H4 (cell line): Measurements from ENCODE around the gene TRIM9. TPM values are rescaled to one million over a fixed set of nuclear protein-coding genes. Genes with fewer than 3 reads are reported as not detected.
"Not testable (repeated sequence)": the region's sequence is repeated elsewhere in the genome, so short reads cannot be mapped to it uniquely, and the experiment has no call there.

Experiments used
- DNase-seq: peaks from one replicate; pipeline ENCODE4 v3.0.0-alpha.2; 2015; ENCODE audit warnings: low spot score
- total RNA-seq: library from RNA; depleted of rRNA; stranded (reverse); fragments of >200 nt; shearing (Covaris generic); gene quantifications from 2 replicates; pipeline ENCODE4 v1.2.3, GENCODE V29; 2014

The TRIM9 gene
- total RNA-seq, 1 experiment from 2014 or later = 0.48 TPM

DNA sequence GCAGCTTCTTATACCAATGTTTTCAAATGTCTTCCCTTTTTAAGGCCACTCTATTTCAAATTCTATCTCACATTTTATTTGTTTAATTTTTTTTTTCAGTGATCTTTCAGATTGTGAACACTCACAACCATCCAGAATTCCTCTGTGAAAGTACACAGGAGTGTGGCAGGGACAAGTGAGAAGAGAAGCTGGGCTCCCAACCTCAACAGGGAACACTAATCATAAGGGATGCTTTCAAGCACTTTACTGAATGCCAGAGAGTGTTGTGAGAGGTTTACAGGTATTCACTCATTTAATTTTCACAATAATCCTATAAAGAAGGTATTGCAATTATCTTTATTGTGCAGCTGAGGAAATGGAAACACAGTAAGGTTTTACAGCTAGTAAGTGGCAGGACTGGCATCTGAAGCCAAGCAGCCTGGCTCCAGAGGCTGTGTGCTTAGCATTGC is 90.5 kb downstream of the TRIM9 start:
- peak; percentile 59 for DNase-seq

DNA sequence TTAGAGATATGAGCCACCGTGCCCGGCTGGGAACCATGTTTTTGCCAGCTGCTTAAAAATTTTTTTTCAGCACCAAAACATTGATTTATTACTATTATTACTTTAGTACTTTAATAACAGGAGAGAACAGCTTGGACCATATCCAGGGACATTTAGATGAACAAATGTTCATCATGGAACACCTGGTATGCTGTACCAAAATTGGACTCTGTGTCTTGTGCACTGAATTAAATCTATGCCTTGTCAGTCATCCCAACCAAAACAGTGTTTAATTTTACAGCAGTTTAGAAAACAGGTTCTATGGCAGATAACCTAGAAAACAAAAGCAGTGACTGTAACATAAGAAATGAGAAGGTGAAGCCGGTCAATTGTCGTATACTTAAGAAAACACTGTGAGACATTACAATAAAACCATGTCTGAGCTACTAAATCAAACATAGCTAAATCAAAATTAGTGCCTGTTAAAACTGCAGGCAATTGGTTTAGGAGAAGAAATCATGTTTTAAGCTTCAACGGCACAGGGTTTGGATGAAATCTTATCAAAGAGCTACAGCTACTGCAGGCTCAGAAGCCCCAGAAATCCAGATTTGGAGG is 92.4 kb downstream of the TRIM9 start:
- DNase-seq = no peak

DNA sequence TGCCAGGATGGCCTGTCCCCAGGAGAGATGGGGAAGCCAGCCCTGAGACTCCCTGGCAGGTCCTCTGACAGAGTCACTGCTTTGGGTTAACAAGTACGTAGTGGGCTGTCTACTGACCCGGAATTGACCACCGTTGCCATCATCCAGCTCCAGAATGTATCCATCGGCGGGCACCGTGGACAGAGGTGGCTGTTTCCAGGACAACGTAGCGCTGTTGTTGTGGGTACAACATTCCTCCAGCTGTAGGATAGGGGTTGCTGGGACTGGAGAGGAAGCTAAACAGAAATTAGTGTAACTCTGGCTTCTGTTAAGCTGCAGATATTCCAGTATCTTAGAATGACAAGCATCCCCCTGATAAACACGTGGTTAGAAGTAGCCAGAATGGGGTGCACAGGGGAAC is 94.3 kb downstream of the TRIM9 start:
- no peak for DNase-seq

DNA sequence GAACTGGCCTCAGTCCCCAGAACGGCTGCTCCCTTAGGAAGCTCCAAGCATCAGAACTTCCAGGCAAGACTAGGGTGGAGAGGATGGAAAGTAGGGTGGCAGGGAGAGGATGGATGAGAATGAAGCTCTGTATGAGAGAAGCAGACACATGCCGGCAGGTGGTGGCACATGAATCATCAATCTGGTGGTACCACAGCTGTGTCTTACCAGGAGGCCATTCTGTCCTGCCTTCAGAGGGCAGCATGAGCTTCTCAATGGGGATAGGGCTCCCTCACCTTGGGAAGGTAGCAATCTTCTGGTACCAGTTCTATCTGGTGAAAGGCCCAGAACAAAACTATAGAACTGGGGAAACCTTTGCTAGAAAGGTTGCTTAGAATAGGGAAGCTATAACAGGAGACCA is 95.2 kb downstream of the TRIM9 start:
- no peak for DNase-seq

DNA sequence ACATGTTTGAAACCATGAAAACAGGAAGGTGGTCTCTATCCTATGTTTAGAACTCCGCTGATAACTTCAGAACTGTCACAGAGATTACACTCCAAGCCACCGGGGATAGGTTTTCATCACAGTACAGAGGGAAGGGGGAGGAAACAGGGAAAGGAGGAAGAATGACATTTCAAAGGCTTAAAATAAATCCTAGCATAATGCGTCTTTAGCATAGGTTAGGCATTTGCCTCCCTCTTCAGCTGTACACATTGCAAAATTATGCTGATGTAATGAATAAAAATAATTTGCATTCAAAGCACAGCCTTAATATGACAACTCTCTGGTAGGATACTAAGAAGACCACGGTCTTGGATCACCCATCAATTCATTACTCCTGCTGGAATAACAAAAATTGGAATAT is 96.3 kb downstream of the TRIM9 start:
- no peak for DNase-seq

DNA sequence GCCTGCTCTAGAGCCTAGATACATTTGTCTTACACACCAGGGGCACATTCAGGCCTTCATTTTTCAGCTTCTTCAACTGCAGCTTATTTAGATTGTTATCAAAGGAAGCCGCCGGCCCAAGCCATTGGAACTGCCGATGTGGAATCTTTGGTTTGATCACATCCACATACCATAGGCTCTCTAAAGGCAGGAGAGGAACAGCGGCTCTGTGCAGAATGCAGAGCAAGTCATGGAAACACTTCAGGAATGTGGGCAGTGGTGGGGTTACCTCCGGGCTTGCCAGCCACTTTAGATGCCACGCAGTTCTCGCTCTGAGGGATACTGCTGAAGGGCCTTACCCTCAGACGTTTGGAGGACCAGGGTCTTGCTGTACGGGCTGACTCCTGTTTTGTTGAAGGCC is 97.2 kb downstream of the TRIM9 start:
- DNase-seq = no peak

DNA sequence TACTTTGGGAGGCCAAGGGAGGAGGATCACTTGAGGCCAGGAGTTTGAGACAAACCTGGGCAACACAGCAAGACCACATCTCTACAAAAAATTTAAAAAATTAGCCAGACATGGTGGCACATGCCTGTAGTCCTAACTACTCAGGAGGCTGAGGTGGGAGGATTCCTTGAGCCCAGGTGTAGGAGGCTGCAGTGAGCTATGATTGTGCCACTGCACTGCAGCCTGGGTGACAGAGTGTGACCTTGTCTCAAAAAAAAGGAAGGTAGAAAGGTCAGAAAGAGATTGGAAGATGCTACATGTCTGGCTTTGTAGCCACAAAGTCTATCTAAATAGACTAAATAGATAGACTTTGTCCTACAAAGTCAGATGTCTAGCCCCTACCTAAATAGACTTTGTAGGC is 100.7 kb downstream of the TRIM9 start:
- not testable (repeated sequence) for DNase-seq

DNA sequence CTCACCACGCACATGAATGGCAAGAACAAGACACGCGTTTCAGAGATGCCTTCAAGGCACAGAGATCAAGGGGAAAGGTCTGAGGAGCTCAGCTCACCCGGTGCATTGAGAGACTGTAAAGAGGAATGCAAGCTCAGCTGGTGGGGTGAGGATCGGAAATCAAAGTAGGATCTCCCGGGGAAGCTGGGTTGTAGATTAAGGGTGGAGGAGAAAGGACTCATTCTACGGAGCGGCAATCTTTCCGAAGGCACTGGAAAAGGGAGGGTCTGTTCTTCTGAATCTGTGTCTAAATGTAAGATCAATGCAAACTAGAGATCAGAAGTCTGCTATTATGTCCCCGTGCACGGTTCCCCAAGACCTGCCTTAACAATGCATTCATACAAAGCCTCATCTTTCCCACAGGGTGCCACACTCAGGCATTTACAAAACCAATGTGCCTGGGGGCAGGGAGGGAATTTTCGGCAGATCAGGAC is 109.0 kb downstream of the TRIM9 start:
- DNase-seq = no peak

DNA sequence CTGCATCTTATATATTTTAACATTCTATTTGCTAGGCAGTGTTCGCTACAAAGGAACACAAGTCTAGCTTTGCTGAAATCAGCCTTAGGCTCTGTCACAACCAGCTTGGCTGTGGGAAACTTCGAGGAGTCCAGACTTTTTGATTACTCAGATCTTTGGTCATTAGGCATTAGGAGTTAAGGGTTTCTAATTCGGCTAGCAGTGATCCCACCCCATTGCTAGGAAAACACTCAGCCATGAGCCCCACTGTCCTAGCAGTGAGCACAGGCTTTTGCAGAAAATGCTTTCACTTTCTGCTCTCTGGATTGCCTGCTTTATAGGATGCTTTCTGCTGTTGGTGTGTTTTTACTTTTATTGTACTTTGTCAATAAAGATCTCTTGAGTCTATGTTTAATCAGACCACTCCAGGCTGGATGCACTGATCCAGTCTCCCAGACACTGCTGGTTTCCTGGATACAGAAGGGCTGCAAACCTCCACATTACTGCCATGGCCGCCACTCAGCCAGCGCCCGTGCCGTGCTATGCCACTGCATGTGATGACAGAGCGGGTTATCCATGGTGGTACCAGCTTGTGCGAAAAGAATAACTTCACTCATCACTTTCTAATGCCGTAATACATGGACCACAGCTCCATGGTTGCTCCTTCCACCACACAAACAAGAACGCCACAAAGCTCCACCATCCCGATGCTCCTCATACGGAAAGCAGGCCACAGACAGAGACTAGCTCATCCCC is 109.6 kb downstream of the TRIM9 start:
- DNase-seq = no peak

DNA sequence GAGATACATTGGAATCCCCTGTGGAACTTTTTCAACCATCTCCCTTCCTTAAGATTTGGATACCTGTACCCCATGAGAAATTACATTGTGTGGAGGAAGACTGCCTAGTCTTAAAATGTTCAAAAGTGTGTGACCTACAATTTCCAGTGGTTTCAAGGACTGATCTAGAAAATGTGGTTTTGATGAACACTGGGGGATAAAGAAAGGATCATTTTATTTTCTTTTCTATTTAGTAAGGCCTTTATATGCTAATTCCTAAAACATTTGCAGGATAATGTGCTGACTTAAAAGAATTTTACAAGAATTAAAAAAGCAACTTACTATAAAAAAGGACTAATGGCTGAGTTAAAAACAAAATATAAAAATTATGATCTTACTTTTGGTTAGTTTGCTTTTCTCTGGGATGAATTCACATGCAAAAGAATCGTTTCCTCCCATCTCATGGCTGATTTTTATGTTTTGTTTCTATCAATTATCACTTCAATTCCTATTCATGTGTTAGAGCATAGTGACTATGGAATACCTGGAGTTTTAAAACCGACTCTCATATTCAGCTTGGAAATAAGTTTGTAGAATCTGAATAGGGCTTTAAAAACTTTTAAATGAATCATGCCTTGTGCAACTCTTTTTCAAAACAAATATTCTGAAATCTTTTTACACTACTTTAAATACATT is 110.7 kb downstream of the TRIM9 start:
- DNase-seq = no peak

DNA sequence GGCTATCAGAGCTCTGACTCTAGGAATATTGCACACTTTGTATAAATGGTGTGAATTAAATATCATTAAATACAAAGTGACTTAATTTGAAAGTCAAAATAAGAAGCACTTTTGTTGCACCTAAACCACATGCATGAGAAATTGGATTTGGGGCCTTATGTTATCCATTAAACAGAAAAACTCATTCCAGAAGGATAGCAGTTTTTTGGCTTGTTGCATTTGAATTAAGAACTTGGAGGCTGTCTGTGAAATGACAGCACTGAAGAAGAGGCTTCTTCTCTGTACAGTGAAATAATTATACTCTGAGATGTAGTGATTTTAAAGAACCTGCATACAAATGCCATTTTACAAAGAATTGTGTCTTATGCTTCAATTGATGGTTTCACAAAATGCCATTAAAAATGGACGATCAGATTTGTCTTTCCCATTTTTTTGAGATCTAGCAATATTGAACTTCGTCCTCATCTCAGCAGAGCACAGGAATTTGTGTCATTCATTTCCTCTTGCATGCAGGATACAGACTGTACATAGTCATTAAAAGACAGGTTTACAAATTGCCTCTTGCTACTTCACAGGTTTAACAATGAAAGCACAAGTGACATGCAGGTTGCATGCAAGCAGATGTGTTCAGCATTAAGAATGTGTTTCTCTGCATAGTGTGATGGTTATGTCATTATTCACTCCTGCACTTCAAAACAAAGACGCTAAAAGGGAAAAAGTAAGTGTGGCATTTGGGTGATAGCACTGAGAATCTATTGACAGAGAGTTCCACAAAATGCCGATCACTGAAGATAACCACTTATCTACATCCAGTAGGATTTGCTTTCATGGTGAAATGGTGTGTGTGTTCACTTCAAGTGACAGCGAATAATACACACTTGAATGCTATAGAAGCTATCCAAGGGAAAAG is 114.7 kb downstream of the TRIM9 start:
- DNase-seq = no peak

DNA sequence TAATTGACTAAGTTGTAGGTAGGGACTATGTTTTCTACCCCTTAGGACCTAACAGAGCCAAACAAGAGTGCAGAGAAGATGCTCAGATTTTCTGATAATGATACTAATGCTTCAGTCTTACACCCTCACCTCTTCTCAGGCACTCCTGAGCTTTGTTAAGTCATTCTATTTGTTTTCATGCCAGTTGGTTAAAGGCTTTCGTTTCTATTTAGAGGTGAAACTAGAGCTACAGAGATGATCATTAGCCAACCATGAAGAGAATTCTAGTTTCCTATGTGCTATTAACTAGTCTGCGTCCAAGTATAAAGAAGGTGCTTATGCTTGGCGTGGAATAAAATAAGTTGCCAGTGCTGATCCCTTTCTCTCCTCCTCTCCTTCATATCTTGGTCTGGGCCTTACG is 116.0 kb downstream of the TRIM9 start:
- DNase-seq = no peak

DNA sequence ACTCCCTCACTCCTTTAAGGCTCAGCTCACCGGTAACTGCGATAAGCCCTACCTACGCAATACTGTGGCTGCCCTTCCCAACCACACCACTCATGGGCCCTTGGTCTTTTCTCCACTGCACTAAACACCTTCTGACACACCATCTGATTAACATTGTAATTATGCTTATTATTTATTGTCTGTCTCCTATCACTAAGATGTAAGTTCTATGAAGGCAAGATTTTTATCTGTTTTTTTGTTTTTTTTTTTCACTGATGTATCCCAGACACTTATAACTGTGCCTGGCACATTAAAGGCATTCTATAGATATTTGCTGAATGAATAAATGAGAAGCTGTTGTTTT is 116.4 kb downstream of the TRIM9 start:
- no peak for DNase-seq

DNA sequence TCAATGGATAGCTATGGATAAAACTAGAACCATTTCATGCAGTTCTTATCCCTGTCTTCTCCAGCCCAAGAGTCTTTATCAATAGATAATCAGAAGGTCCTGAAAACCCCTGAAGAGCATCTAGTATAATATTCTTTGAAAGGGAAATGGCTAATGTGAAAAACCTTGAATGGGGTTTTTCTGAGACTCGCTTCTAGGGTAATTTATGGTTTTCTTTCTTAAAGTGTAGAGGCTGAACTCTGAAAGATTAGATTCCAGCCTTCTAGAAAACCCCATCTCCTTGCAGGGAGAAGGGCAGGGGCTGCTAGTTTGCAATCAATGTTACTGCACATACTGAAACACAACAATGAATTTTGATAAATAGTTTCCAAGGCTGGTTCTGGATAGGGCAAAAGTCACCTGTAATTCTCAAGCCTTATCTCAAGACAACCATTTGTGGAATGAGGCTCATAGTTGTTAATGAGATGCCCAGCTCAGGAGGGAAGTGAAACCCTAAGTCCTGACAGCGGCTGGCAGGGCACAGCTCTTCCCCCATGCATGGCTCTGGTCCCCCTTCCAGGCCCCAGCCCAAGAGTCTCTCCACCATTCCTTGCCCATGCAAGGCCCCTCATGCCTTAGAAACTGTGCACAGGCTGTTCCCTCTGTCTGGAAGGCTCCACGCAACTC is 116.9 kb downstream of the TRIM9 start:
- no peak for DNase-seq

DNA sequence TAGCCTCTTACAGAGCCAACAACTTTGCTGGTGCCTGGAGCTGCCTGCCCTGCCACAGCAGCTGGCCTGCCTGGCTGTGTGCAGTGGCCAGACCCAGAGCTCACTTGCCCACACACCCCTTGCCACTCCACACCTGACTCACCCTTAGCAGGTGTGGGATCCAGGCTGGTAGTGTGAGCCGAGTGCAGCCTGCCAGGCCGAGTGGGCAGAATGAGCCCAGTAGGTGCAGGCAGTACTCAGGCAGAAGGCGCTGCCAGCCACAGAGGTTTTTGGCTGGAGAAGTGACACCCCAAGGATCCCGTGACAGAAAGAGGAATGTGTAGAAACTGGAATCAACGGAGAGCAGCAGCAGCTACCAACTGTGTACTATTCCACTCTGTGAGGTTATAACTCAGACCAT is 120.8 kb downstream of the TRIM9 start:
- no peak for DNase-seq

DNA sequence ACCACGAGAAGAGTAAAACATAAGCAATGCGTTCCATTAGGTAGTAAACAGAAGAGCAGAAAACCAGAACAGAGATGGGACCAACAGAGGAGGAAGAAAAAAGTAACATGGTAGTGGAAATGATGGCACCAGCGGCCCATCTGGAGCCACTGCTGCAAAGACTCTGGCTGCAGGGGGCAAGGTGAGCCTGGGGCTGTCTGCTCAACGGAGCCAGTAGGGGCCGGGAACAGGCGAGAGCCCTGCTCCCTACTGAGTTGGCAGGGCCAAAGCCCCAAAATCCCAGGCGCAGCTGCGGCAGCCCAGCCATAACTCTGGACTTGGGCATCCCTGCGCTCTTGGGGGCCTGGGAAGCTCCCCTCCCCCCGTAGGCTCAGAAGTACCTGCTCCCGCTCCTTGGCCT is 122.2 kb downstream of the TRIM9 start:
- DNase-seq = no peak

DNA sequence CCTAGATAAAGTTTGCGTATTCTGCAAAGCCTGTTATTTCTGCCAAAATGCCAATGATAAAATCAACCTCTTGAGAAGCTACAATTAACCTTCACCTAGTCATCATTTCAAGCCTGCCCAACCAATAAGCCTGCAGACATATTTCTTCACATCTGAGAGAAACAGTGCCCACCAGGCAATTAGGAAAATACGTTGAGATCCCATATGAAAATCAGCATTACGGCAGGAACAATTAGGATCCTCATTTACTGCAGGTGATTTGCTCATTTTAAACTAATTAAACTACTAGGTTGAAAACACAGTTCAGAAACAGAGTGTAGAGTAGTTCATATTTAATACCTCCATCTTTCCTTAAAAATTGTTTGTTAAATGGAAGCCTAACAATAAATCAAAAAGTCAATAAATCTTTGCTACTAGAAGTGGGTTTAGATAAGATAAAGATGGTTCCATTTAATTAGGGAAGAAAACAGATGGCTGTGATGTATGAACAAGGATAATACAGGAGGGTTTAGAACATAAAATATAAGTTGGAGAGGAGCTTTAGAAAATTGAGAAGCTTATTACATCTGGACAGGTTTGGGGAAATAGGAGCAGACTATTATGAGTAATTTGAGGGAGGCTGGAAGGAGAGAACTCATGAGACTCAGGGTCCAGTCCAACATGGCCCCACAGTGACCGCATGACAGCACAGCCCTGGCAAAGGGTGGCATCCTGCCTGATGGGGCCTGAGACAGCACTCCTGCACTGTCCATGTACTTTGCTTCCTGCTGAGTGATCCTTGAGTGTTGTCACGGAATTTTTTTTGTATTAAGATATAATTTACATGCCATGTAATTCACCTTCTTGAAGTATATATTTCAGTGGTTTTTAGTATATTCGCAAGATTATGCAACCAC is 123.8 kb downstream of the TRIM9 start:
- no peak for DNase-seq

DNA sequence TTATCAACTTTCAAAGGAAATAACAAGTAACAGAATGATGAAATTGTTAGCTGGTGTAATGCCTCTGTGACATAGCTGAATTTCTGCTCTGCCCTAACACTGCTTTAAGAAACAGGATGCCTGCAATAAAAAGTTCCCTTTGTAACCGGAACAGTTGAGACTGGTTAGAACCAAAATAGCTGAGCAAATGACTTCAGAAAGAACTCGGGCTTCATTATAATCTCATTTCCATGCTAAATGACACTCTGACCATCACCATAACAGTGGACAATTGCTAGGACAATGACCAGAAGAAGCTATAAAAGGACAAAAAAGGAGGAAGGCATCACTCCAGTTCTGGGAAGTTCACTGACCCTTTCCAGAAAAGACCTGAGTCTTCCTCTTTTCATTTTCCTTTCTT is 127.1 kb downstream of the TRIM9 start:
- DNase-seq = no peak

DNA sequence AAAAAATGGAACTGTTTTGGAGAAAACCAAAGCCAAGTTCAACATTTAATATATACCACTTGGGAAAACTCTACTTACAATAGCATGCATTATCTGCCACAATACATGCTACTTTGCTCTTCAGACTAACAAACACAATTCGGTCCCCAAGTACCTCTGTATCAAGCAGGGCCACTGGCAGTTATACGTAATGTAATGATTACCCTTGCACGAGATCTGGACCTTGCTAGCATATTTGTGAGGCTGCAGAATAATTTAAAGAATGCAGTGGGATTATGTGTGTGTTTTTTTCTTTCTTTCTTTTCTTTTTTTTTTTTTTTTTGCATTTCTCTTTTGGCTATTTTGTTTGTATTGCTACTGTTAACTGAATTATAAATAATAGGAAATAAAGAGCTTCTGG is 127.8 kb downstream of the TRIM9 start:
- DNase-seq = no peak

DNA sequence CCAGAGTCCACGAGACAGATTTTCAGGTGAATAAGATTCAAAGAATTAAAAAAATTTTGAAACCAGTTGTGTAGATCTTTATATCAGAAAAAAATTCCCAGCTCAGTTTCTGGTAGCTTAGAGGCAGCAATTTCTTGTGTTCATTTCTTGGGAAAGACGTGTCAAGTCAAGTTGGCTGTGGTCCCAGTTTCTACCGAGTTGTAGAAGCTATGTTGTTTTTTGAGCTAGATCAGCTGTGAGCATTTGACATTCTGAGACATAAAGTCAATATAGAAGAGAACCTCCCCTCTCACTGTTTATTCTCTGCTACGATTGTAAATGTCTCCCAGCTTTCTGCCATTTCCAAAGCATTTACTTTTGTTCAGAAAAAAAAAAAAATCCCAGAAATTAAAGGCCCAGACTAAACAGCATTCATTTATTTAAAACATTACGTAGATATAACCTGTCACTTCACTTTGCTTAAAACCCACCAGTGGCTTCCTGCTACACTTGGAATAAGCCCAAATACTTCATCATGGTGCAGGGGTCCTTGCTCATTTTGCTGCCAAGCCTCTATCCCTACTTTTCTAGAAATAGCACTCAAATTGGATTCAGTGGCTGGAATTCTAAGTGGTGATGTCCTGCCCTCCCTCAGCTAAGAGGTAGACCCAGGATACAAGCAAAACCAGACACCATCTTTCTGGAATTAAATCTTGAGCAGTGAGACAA is 130.1 kb downstream of the TRIM9 start:
- DNase-seq = peak; percentile 79
